GM12878 (cell line): ENCODE measurements around the gene OLFML3. TPM values are rescaled to one million over a fixed set of nuclear protein-coding genes. Genes with fewer than 3 reads are reported as not detected.

Source experiments
- ATAC-seq: fragments of 200-7000 bp; cut with Tn5 transposase; 3 replicates; pipeline ENCODE4 v1.9.1; 2020; ENCODE audit warnings: mild to moderate bottlenecking, moderate library complexity
- BruUV-seq: library from RNA; stranded (reverse); fragments of 400-500 nt; replicated peaks from 2 replicates; lab custom pipeline; 2021; lab: Mats Ljungman, UMichigan
- CTCF ChIA-PET: fragments of 300-600 bp; sonication (Branson Sonifier 250); formaldehyde crosslinking; extraction: SDS; loops from one replicate; lab custom pipeline; 2021; ENCODE audit warnings: inconsistent platforms; lab: Yijun Ruan, JAX
- POLR2A ChIA-PET: fragments of 350-600 bp; formaldehyde crosslinking; extraction: SDS; loops from one replicate; lab custom pipeline; 2021; ENCODE audit warnings: inconsistent platforms; lab: Charles Lee
- RAD21 ChIA-PET: fragments of 300-600 bp; sonication (Branson Sonifier 250); formaldehyde crosslinking; loops from one replicate; lab custom pipeline; 2023; ENCODE audit warnings: antibody characterized with exemption; ENCODE audit not compliant: unreplicated experiment; lab: Charles Lee
- SMC1A ChIA-PET: fragments of 300-600 bp; sonication (Branson Sonifier 250); formaldehyde crosslinking; loops from one replicate; lab custom pipeline; 2023; ENCODE audit not compliant: unreplicated experiment, uncharacterized antibody; lab: Charles Lee
- DNase-seq: peaks from one replicate; pipeline ENCODE4 v3.0.0-alpha.2; 2011; ENCODE audit warnings: low read depth, low spot score
- FAIRE-seq: peaks from 3 replicates; lab custom pipeline; 2011; peaks lifted over from hg19 to GRCh38; lab: Jason Lieb, UNC
- H2AFZ ChIP-seq: 2 replicates; pipeline ENCODE4 v1.6.0; 2011; ENCODE audit warnings: low read depth, low read length, control low read depth; ENCODE audit not compliant: control insufficient read depth
- H3K27ac ChIP-seq: 2 replicates; pipeline ENCODE4 v1.5.1; 2011; ENCODE audit warnings: control low read depth; ENCODE audit not compliant: control insufficient read depth, insufficient read depth
- H3K27me3 ChIP-seq, 2 experiments: replicated peaks in 1 of 2; 2 replicates each; pipeline versions ENCODE4 v1.6.0 to v1.6.1; 2011; ENCODE audit warnings: low read length in 1 of 2; ENCODE audit not compliant: control insufficient read depth in 2 of 2, insufficient read depth in 2 of 2
- H3K36me3 ChIP-seq, 2 experiments: 2 replicates each; pipeline ENCODE4 v1.5.1; 2011; ENCODE audit warnings: low read length in 1 of 2; ENCODE audit not compliant: control insufficient read depth in 2 of 2, insufficient read depth in 2 of 2
- H3K4me1 ChIP-seq: 2 replicates; pipeline ENCODE4 v1.6.1; 2011; ENCODE audit warnings: mild to moderate bottlenecking, low read length, moderate library complexity, mixed read lengths; ENCODE audit not compliant: control insufficient read depth, insufficient read depth
- H3K4me2 ChIP-seq: 2 replicates; pipeline ENCODE4 v1.6.0; 2011; ENCODE audit warnings: control low read depth; ENCODE audit not compliant: control insufficient read depth, insufficient read depth
- H3K4me3 ChIP-seq: fragments of 200-600 bp; sonication (generic); 2 replicates; pipeline ENCODE4 v1.5.1; 2016
- H3K79me2 ChIP-seq: 2 replicates; pipeline ENCODE4 v1.6.0; 2011; ENCODE audit warnings: low read length; ENCODE audit not compliant: control insufficient read depth, insufficient read depth
- H3K9ac ChIP-seq: 2 replicates; pipeline ENCODE4 v1.8.0; 2011; ENCODE audit warnings: low read length, control low read depth, mixed read lengths; ENCODE audit not compliant: control insufficient read depth, insufficient read depth
- H3K9me3 ChIP-seq: replicated peaks from 3 replicates; pipeline ENCODE4 v1.5.1; 2011; ENCODE audit warnings: mild to moderate bottlenecking, low read length; ENCODE audit not compliant: control insufficient read depth, insufficient read depth
- H4K20me1 ChIP-seq: 2 replicates; pipeline ENCODE4 v1.6.0; 2011; ENCODE audit not compliant: control insufficient read depth, insufficient read depth
- CREM ChIP-seq: IDR thresholded peaks from 2 replicates; pipeline ENCODE4 v1.6.1; 2014; ENCODE audit warnings: antibody characterized with exemption, low read depth
- EED ChIP-seq: sonication (generic); IDR thresholded peaks from 2 replicates; pipeline ENCODE4 v1.6.1; 2016; ENCODE audit warnings: antibody characterized with exemption, low read depth
- MLLT1 ChIP-seq: fragments of 450-650 bp; IDR thresholded peaks from 2 replicates; pipeline ENCODE4 v1.6.1; 2016; ENCODE audit warnings: mild to moderate bottlenecking
- POLR2AphosphoS5 ChIP-seq: IDR thresholded peaks from 2 replicates; pipeline ENCODE4 v1.6.1; 2011; ENCODE audit warnings: mild to moderate bottlenecking, low read length, inconsistent platforms
- RELB ChIP-seq: fragments of 450-650 bp; IDR thresholded peaks from 2 replicates; pipeline ENCODE4 v1.6.1; 2017; ENCODE audit warnings: low read depth, mild to moderate bottlenecking, moderate library complexity
- RUNX3 ChIP-seq: IDR thresholded peaks from 2 replicates; pipeline ENCODE4 v1.6.1; 2012; ENCODE audit warnings: low read length, inconsistent platforms
- ZNF384 ChIP-seq: IDR thresholded peaks from 2 replicates; pipeline ENCODE4 v1.6.1; 2012; ENCODE audit warnings: low read depth, mild to moderate bottlenecking, low read length, improper control_type of control experiment, borderline replicate concordance
- WGBS: methylation state at CpG from one replicate; pipeline ENCODE4 v1.1.6; 2016; ENCODE audit warnings: low lambda C conversion rate; ENCODE audit not compliant: insufficient replicate concordance, insufficient coverage; ENCODE audit errors: missing lambda C conversion rate; 5-methylcytosine and 5-hydroxymethylcytosine counted together
- in situ Hi-C: fragments of 300-500 bp; cut with MboI; formaldehyde crosslinking; loops from 9 replicates; pipeline ENCODE4 v1.14.3; 2018; ENCODE audit warnings: mixed read lengths
- intact Hi-C: fragments of 100-400 bp; cut with micrococcal nuclease; formaldehyde crosslinking; loops from one replicate; pipeline ENCODE4 v1.14.2; 2022; ENCODE audit not compliant: unreplicated experiment
- polyA plus RNA-seq, 11 experiments: library from polyadenylated mRNA; depleted of rRNA in 4 of 11; unstranded in 6 of 11; stranded (reverse) in 5 of 11; fragments of >200 nt; fragmentation: Nextera tagmentation in 4 of 11; fragmentation: Illumina TruSeq in 1 of 11; extraction: Ambion mirVana in 4 of 11; extraction: Trizol in 1 of 11; gene quantifications; 1 replicate in 1 of 11; 2 replicates in 10 of 11; pipeline versions ENCODE4 v1.2.1 to v1.2.3, GENCODE V29; 2011 to 2016; ENCODE audit warnings: inconsistent platforms in 2 of 11, missing spikeins in 2 of 11, low read depth in 1 of 11
- total RNA-seq, 4 experiments: library from RNA; depleted of rRNA in 3 of 4; stranded (reverse); fragments of >200 nt in 3 of 4; fragmentation: Illumina TruSeq in 1 of 4; extraction: Trizol in 1 of 4; gene quantifications; 2 replicates each; pipeline versions ENCODE4 v1.2.1 to v1.2.3, GENCODE V29; 2013 to 2021
- TF ChIP-seq, protein P1 (sequence below): fragments of 450-650 bp; IDR thresholded peaks from 2 replicates; pipeline ENCODE4 v1.6.1; 2016; ENCODE audit warnings: mild to moderate bottlenecking
- TF ChIP-seq, protein P2 (sequence below): IDR thresholded peaks from 2 replicates; pipeline ENCODE4 v1.6.1; 2011; ENCODE audit warnings: borderline replicate concordance, low read depth, mild to moderate bottlenecking, moderate library complexity, low read length; ENCODE audit not compliant: insufficient read depth, poor library complexity, severe bottlenecking

OLFML3 gene
- total and polyA plus RNA-seq, 10 of the 15 experiments (the other 5 are each of a cell fraction or from before 2014, with no cell fraction given): 0.03 TPM; not detected in 9

- TF ChIP-seq RELB: no peak
- TF ChIP-seq, all 136 proteins: peak for 0
Observed at GRCh38 chr1:113972954-113973353, 6.3 kb upstream of the OLFML3 start (continued).

DNA sequence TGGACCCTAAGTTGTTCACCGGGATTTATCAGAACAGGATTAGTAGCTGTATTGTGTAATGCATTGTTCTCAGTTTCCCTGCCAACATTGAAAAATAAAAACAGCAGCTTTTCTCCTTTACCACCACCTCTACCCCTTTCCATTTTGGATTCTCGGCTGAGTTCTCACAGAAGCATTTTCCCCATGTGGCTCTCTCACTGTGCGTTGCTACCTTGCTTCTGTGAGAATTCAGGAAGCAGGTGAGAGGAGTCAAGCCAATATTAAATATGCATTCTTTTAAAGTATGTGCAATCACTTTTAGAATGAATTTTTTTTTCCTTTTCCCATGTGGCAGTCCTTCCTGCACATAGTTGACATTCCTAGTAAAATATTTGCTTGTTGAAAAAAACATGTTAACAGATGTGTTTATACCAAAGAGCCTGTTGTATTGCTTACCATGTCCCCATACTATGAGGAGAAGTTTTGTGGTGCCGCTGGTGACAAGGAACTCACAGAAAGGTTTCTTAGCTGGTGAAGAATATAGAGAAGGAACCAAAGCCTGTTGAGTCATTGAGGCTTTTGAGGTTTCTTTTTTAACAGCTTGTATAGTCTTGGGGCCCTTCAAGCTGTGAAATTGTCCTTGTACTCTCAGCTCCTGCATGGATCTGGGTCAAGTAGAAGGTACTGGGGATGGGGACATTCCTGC, 3.9 kb upstream of the OLFML3 start:
- intact Hi-C loops (loop anchor here (5.0 kb wide), 2 partner anchors 138 to 242 kb away; no protein-coding TSS in a partner anchor), in situ Hi-C loops (loop anchor here (10.0 kb wide), 1 partner anchor 579 kb away; no protein-coding TSS in a partner anchor)
- H4K20me1 ChIP-seq: no peaks in the 10 kb centered on the region
- no peak overlapping the region for H3K27ac ChIP-seq
- no peak overlapping the region for H3K4me3 ChIP-seq
- SMC1A ChIA-PET: interaction anchor here (1.0 to 8.4 kb wide), 6 partner anchors 13 to 309 kb away, joined by 3 to 157 read pairs (median 8); no protein-coding TSS in a partner anchor
- no TSS peak for BruUV-seq
- CTCF ChIA-PET: interaction anchor here (0.8 to 8.7 kb wide), 6 partner anchors 8 to 307 kb away, joined by 3 to 235 read pairs (median 3); no protein-coding TSS in a partner anchor
- no peak overlapping the region for H3K4me2 ChIP-seq
- no peak overlapping the region for H3K9ac ChIP-seq
- H3K79me2 ChIP-seq: no peaks in the 10 kb centered on the region
- no peak overlapping the region for H2AFZ ChIP-seq
- TF ChIP-seq MLLT1 (no peak), ZNF384 (no peak), RUNX3 (peak; percentile 55), EED (no peak), CREM (no peak), POLR2AphosphoS5 (no peak)
- TF ChIP-seq, protein P1, sequence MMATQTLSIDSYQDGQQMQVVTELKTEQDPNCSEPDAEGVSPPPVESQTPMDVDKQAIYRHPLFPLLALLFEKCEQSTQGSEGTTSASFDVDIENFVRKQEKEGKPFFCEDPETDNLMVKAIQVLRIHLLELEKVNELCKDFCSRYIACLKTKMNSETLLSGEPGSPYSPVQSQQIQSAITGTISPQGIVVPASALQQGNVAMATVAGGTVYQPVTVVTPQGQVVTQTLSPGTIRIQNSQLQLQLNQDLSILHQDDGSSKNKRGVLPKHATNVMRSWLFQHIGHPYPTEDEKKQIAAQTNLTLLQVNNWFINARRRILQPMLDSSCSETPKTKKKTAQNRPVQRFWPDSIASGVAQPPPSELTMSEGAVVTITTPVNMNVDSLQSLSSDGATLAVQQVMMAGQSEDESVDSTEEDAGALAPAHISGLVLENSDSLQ: no peak
- TF ChIP-seq, protein P2, sequence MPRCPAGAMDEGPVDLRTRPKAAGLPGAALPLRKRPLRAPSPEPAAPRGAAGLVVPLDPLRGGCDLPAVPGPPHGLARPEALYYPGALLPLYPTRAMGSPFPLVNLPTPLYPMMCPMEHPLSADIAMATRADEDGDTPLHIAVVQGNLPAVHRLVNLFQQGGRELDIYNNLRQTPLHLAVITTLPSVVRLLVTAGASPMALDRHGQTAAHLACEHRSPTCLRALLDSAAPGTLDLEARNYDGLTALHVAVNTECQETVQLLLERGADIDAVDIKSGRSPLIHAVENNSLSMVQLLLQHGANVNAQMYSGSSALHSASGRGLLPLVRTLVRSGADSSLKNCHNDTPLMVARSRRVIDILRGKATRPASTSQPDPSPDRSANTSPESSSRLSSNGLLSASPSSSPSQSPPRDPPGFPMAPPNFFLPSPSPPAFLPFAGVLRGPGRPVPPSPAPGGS: no peak
- ATAC-seq (peak; percentile 36), DNase-seq (no peak), FAIRE-seq (no peak)
- H3K4me1 ChIP-seq: peaks cover 3% of the 10 kb centered on the region; the same call in 1 of the 2 replicates
- H3K27me3 ChIP-seq: no peaks in the 10 kb centered on the region
- peaks cover 7 to 12% of the 10 kb centered on the region in 2 experiments for H3K36me3 ChIP-seq
- no peaks in the 10 kb centered on the region for H3K9me3 ChIP-seq
- POLR2A ChIA-PET: interaction anchor here (0.6 kb wide), 1 partner anchor 129 kb away, joined by 5 read pairs; no protein-coding TSS in a partner anchor
- RAD21 ChIA-PET: interaction anchor here (1.0 to 6.9 kb wide), 4 partner anchors 11 to 306 kb away, joined by 3 to 96 read pairs (median 8); no protein-coding TSS in a partner anchor
- 58% methylated on average over 4 of the region's 4 CpGs for WGBS
